ENCODE measurements around the gene CLRN3.

The CLRN3 gene

DNA sequence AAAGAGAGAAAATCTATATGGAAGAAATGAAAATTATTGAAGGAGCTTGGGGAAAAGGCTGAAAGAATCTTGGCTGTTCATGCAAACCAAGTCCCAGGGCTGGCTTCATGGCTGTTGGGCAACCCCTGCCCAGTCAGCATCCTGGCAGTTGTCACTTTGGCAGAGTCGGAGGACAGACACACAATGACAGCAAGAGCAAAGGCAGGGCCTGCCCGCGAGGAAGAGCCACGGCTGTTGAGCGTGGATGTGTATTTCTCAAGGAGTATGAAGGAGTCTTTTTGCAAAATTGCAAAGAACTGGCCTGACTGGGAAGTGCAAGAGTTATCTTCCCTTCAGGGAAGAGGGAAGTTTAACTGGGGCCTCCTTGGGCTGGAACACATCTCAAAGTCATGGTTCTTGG, 25.8 kb upstream of the CLRN3 start:
- no peak for DNase-seq

DNA sequence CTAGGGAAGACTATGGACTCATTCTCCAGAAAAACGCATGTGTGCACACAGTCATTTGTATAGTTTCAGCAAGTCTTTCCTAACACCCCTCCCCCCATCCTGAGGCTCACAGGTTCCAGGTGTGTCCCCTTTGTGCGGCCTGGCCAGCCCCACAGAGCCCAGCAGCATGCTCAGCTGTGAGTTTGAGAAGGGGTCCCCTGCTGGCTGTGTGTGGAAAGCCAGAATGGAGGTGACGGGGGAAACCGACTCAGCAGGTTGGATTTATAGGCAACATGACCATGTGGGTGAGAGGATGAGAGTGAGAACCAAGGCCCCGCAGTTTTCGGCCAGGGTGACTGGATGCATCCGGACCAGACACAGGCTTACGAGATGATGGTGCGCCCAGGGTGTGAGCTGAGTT, 24.1 kb upstream of the CLRN3 start:
- DNase-seq, result no peak

GRCh38 chr10:127915324-127915723, 22.6 kb upstream of the CLRN3 start:
- DNase-seq, result no peak

GRCh38 chr10:127913368-127913759, 20.6 kb upstream of the CLRN3 start:
- DNase-seq, result no peak

DNA sequence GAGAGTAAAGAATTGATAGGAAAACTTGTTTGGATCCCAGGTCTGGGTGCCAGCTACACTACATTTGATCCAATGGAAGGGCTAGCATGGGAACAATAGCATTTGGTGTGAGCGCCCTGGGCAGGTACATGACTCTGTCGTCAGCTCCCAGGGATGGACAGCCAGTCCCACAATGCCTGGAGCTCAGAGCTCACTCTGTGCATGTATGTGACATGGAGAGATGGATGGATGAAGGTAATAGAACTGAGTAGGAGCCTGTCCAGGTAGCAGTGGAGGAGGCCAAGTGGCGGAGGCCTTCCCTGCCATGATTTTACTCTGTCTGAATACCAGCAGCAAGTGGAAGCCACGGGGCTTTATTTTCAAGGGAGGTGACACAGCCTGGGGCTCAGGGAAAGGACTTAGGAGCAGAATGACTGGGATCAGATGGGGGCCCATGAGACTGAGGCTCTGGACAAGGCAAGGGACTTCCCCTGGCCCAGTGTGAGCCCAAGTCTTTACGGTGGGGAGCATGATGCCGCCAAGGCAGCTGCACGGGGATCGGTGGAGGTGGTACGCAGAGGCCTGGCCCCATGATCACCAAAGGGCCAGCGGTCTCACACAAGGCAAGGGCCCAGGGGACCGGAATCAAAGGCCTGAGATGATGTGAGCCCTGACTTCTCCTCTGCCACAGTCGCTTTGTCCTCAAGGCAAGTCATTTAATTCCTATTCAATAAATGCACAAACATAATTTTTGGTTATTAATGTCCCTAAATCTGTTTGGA, 20.0 kb upstream of the CLRN3 start:
- DNase-seq, result no peak

DNA sequence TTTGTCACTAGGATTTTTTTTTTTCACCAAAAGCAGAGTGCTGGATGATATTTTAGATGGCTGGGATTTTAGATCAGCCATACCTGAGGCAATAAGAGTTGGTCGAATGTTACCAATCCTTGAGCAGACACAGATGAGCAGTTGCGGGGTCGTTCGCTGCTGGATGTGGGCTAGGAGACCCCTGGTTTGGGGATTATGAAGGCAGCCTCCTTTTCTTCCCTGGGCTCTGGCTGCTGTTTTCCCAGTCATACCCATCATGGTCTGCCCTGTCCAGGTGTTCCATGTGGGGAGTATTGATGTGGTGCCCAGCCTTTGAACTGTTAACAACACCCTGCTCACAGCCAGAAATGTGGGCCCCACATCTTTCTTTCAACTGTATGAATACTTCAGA, 19.1 kb upstream of the CLRN3 start:
- no peak for DNase-seq

DNA sequence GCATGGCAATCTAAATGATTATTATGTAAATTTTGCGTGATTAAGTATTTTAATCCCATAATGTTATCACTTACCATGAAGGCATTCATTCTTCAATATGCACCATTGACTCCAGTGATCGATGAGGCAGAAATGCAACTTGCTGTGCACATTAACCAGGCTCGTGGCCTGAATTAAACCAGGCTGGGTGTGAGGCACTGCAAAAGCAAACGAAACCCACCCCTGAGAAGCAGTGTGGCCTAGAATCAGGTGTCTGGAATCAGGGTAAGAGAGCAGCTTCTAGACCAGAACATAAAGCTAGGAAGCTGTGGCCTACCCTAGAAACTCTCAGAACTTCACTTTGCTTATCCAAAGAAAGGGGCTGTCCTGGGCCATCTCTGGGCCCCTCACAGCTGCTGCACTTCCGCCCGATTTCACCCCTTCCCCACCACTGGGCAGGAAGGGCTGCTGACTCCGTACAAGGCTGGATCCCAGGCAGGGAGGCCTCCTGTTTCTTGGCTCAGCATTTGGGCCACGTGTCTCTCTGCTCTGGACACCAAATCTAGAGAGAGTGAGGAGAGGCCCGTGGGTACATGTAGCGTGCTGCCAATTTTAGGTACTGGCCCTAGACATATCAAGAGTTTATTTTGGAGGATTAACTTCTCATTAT, 18.6 kb upstream of the CLRN3 start:
- DNase-seq, result no peak

DNA sequence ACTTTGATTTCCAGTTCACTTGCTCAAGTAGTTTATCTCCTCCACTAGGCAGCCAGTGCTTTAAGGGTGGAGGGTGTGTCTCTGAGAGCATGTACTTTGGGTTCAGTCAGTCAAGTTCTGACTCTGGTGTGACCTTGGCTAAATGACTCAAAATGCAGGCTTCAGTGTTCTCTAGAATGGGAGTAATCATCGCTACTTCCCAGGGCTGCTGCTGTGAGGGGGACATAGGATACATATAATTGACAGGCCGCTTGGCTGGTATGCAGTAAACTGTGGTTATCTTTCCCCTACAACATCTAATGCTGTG, 17.7 kb upstream of the CLRN3 start:
- no peak for DNase-seq

DNA sequence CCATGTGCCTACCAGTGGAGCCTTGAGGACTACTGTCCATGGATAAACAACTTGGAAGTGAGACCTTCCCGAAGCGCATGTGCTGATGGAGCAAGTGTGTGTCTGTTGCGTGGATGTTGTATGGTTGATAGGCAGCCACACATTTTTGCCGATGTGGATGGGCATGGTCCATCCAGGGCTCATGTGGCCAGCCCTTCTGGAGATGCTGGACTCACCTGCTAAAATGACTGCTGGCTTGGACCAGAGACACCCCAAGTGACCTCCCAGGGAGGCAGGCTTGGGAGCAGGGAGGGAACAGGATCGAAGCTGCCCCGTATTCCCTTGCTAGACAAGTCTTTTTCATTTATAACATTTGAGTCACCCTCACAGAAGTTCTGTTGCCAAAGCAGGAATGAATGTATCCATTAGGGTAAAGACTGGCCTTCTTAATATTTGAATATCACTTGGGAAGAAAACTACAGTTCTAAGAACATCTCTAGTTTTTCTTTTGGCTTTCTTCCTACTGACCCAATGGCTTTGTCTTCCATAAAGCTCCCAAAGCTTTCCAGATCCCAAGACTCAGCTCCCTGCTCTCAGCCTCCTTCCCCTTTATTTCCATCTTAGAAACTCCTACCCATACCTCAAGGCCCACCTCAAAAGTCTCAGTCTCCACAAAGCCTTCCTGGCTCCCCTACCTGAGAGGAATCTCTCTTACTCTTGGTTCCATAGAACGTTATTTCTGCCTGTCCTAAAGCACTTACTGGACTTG, 17.1 kb upstream of the CLRN3 start:
- DNase-seq, result no peak

DNA sequence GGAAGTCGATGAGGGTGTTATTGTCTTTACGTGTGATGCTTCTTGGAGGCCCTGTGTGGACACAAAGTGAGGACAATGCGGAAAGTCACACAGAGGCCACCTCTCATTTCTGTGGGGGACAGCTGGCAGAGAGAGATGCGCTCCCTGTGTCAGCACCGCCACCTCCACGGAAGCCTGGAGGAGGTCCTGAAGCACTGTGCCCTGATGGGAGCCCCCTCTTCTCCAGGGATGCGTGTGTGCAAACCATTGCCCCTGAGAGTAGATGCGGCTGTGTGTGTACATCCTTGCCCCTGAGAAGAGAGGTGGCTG, 16.2 kb upstream of the CLRN3 start:
- no peak for DNase-seq

DNA sequence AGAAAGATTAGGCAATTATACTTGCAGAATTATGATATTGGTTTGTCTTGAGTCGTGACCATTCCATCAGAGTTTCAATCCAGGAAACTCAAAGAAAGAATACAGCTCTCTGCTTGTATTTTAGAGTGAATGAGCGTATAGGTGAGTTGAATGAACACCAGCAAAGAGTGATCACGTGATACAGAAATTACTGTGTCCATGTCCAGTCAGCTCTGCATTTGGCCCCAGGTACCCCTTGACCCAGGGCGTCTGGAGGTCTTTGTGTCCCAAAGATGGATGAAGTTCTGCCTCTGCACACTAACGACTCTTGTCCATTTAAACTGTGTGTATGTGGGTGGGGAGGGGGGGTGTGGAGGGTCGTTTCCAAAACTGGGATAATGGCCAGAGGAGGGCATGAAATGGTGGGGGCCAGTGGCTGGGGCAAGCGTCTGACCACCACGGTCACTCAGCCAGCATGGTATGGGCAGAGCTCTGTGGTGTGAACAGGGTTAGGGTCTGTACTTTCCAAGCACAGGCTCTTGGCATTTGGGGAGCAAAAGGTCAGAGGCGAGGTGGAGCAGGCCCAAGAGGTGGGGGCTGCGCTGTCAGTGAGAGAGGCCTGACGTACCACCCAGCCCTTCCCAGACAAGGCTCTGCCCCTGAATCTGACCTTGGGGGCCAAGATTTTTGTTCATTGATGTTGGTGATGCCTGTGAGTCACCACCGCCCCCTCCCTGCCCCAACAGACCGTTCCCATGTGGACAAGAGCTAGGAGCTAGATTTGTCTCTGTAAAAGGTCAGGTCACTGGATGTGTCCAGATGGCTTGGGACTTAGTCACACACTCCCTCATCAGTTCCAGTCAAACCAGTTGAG, 15.6 kb upstream of the CLRN3 start:
- no peak for DNase-seq

GRCh38 chr10:127907411-127908105, 14.8 kb upstream of the CLRN3 start:
- peak; percentile 22 for DNase-seq

DNA sequence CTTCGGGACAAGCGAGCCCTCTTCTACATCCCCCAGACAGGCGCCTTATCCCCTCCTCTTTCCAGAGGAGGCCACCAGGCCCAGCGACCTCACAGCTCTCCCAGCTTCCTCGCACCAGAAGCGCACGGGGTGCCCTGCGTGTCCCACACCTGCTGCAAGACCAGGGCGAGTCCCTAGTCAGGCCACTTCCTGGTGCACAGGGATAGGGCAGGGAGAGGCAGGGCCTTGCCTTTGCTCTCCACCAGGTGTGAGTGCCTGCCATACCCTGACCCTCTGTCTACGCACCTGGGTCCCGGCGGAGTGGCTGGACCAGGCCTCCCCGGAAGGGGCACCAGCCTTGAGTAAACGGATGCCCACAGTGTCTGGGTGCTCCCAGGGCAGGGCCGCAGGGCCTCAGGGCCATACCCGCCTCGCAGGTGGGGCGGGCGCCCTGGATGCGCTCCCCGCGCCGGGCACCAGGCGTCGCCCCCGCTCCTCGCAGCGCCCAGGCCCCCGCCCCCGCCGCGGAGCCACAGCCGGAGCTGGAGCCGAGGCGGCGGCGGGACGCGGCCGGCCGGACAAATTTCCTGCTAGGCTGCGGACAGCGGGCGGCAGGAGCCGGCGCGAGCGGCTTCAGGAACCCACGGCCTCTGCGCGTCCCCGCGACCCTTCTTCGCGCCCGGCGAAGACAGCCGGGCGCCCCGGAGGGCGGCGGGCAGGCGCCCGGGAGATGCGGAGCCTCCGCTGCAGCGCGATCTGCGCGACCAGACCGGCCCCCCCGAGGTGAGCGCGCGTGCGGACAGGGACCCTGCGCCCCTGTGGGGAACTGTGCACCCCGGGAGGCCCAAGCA, 14.0 kb upstream of the CLRN3 start, which contains the start of gene PTPRE:
TSS of gene PTPRE (plus strand) at position 556 of the 830 bp plus-strand sequence. CDS start 133,779 bp downstream, outside the sequence.
- DNase-seq, result peak; percentile 71

- no peak for DNase-seq
Observed at GRCh38 chr10:127905848-127906261, 13.1 kb upstream of the CLRN3 start.

DNA sequence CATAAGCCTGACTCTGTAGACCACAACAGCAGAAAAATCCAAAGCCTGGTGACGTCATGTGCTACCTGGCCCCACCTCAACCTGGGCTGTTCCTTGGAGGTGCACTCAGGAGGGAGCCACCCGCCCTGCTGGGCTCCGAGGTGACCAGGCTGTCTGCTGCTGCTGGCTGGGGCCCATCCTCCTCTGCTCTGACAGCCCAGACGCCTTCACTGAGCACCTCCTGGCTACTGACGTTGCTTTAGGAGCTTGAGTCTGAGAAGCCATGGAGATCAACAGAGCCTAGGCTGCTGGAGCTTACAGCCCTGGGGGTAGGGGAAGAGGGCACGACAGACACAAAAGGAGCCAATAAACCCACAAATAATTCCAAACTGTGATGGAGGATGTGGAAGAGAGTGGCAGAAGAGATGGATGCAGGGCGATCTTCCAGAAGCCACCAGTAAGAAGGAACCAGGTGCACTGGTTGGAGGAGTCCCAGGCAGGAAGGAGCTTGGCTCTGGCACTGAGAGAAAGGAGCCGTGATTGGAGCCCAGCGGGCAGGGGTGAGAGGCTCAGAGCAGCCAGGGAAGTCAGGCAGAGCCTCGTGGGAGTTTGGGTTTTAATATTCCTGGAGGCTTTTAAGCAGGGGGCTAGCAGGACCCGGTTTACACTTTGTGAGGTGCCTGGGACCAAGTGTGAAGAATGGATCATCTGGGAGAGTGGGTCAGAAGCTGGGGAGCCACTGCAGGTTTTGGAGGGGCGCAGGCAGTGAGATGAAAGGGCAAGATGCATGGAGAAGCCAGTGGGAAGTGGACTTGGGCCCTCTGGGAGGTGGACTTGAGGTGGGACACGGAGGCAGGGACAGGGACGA, 12.5 kb upstream of the CLRN3 start:
- no peak for DNase-seq

DNA sequence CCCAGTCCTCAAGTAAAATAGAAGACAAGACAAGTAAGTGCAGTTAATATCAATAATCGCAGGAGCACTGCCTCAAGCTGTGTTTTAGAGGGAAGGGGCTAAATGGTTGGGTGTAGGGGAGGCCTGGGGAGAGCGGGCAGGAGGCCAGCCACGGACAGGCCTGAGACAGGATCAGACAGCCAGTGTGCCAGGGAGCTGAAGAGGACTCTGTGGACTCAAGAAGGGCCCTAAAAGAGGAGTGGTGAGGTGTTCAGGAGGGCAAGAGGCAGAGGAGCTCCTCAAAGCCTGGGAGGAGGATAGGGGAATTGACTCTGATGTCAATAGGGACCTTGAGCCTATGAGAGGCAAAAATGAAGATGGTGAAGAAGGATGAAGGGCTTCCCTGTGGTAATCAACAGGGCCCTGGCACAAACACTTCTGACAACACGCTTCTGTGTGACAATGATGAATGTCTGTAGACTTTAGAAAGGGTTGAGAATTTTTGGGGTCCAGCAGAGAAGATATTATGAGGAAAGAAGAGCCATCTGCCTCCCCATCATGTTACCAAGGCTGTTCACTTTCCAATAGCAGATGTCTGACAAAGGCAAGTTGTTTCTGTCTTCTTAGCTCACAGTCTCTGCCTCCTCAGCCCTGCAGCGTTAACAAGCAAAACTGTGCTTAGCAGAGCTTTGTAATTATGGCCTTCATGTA, 11.7 kb upstream of the CLRN3 start:
- DNase-seq, result no peak

DNA sequence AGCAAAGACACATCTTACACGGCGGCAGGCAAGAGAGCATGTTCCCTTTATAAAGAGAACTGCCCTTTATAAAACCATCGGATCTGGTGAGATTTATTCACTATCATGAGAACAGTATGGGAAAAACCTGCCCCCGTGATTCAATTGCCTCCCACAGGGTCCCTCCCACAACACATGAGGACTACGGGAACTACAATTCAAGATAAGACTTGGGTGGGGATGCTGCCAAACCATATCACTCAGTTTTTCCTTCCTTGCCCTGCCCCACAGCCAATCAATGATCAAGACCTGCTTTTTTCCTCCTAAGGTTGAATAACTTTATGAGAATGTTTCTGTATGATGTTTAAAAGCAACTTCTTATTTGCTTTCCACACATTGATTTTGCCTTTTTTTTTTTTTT, 11.0 kb upstream of the CLRN3 start:
- DNase-seq, result no peak

GRCh38 chr10:127899766-127900387, 7.1 kb upstream of the CLRN3 start:
- no peak for DNase-seq

DNA sequence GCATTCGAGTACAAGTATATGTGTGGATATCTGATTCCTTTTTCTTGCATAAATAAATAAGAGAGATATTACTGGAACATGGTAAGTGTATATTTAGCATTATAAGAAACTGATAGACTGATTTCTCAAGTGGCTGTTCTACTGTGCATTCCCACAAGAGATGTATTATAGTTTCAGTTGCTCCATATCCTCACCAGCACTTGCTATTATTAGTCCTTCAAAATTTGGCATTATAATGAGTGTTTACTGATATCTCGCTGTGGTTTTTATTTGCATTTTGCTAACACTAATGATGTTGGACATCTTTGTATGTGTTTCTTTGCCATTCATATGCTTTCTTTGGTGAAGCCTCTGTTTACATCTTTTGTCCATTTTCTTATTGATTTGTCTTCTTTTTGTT, 4.4 kb upstream of the CLRN3 start:
- no peak for DNase-seq

GRCh38 chr10:127896590-127896989, 3.8 kb upstream of the CLRN3 start:
- DNase-seq, result no peak
